Left cardiac atrium (tissue), 4 donors: Measurements from ENCODE around the gene SOAT1. TPM values are rescaled to one million over a fixed set of nuclear protein-coding genes. Genes with fewer than 3 reads are reported as not detected.

ENCODE experiments used
- ATAC-seq, 2 donors: fragments of 200-7000 bp; cut with Tn5 transposase; one replicate each; pipeline ENCODE4 v1.9.1; 2020; ENCODE audit warnings: mild to moderate bottlenecking in 2 of 2, moderate library complexity in 2 of 2
- DNase-seq: peaks from one replicate; pipeline ENCODE4 v3.0.0-alpha.2; 2020
- intact Hi-C, 2 donors: fragments of 100-400 bp; cut with DNase I; formaldehyde crosslinking; loops; one replicate each; pipeline versions ENCODE4 v1.14.1 to v1.15.1; 2022 to 2023
- total RNA-seq, 2 donors: library from RNA; stranded (reverse); fragmentation: NEBNext Ultra II Directional; extraction: Animal tissue kit (Norgen Biotek cat#: 25700); gene quantifications; one replicate each; pipeline ENCODE4 v1.2.1, GENCODE V29; 2021
- donor health status: DM: no; HTN: yes; CAD: no.
- donor health status: DM: no; HTN: yes; CAD: no; lungs with severe emphysema.
- donor health status: DM: yes; HTN: yes; CAD: no.
- donor health status: Dilated cardiomyopathy.

The SOAT1 gene
- total RNA-seq, 2 donors from 2014 or later: 20.6 to 21.8 TPM

DNA sequence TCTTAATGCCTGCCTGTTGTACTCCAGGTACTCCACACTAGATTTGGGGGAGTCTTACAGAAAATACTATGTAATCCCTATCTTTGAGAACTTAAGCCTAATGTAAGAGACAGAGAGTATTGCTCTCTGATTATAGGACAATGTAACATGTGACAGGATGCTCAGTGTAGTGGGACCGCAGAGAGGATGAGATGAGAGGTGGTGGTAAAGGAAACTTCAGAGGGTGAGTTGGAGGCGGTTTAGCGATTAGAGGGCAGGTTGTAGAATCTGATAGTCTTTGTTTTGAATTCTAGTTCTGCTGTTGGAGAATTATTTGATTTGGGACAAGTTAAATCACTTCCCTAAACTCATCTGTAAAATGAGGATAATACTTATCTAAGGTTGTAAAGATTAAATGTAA is 5.4 kb downstream of the SOAT1 start:
- intact Hi-C loops: loop anchor here in 1 of 2 donors (10.0 kb wide), 1 partner anchor 174 kb away; no protein-coding TSS in a partner anchor
- DNase-seq (no peak), ATAC-seq (no peak)

DNA sequence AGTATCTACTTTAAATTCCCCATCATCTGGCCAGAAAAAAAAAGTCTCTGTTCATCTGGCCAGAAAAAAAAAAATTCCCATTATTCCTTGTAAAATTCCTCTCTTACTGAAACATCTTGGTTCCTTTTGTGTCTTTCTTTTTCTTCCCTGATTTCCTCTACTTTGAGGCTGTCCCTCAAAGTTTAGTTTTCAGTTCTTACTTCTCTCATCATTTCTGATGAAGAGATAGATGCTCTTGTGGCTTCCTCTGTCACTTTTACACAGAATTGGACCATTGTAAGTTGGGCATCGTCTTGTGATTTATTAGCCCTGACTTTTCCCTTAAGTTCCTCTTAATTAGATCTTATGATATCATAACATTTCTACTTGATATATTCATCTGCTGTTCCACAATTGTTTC is 6.5 kb downstream of the SOAT1 start:
- no peak for DNase-seq
- no peak for ATAC-seq
- intact Hi-C loops: no loop called here

DNA sequence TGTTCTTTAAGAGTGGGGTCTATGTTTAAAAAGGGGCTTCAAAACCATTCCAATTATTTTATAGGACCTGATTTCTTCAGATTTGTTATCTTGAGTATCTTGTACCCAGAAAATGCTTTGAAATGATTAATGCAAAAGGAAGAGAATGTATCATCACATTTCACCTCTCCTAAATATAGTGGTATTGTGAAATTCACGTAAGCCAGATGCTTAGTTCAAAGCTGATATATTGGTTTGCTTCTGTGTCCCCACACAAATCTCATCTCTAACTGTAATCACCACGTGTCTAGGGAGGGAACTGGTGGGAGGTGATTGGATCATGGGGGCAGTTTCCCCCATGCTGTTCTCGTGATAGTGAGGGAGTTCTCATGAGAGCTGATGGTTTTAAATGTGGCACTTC is 8.5 kb downstream of the SOAT1 start:
- no peak for ATAC-seq
- no peak for DNase-seq
- intact Hi-C loops: no loop called here

DNA sequence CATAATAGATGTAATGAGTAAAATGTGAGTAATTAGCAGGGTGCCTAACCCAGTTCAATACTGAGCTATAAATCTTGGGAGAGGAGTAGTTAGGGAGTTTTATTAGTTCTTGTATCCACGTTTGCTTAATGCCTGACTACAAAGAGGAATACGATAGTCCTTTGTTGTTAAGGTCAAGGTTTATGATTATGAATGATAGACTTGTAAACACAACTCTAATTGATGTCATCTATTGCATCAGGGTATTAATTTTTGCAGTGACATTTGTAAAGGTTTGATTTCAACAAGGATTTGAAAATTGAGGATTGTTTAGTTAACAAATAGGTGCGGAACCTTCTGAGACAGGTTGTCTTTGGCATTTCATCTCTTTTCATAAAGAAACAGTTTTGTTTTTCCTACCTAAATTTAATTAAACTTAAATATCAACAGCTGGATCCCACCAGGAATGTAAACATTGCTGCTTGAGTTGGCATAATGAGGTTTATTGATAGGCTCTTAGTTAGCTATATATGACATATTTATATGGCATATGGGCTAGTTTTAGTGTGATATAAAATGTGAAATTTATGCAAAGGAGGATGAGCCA is 9.7 kb downstream of the SOAT1 start:
- ATAC-seq: no peak
- intact Hi-C loops: no loop called here
- no peak for DNase-seq

DNA sequence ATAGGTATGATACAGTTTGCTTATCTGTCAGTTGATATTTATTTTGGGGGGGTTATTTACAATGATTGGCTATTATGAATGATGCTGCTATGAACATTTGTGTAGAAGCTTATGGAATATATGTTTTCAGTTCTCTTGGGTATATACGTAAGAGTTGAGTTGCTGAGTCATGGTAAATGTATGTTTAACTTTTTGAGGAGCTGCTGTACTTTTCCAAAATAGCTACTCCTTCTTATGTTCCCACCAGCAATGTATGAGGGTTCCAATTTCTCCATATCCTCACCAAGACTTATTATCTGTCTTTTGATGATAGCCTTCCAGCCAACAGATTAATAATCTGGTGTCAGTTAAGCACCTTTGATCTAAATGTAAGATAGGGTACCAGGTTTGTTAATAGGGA is 11.9 kb downstream of the SOAT1 start:
- DNase-seq (no peak), ATAC-seq (no peak)
- intact Hi-C loops: no loop called here

DNA sequence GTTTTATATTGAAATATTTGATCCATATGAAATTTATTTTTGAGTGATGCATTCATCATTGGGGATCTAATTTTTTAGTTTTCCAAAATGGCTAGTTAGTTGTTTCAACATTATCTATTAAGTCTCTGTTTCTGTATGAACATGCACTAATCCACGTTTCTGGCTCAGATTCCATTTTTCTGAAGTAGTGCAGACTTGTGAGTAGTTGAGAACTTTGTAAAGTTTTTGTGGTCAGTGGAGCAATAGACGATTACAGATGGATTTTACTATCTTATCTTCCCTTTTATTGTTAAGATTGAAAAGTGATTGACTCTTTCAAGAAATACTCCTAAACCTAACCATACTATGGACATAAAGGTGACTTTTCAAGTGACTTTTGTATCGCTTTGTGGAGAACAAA is 16.7 kb downstream of the SOAT1 start:
- DNase-seq (no peak), ATAC-seq (no peak)

DNA sequence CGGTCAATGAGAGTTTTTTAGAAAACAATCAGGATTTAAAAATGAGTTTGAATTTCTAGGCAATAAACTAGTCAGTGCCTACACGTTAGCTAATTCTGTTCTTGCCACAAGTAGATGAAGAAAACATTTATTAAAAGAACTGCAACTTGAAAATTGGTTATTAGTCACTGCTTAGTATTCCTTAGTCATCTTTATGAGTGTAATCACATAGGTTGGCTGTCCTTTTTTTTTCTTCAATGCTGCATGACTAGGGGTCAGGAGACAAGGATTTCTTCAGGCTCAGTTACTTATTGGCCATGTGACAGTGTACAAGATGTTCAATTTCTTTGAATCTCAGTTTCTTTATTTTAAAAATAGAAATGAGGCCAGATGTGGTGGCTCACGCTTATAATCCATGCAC is 17.1 kb downstream of the SOAT1 start:
- DNase-seq (no peak), ATAC-seq (peak in 1 of 2 donors; percentile 61)

More for the DNA sequence above, 16.7 kb downstream of the SOAT1 start:
- intact Hi-C loops: no loop called here

DNA sequence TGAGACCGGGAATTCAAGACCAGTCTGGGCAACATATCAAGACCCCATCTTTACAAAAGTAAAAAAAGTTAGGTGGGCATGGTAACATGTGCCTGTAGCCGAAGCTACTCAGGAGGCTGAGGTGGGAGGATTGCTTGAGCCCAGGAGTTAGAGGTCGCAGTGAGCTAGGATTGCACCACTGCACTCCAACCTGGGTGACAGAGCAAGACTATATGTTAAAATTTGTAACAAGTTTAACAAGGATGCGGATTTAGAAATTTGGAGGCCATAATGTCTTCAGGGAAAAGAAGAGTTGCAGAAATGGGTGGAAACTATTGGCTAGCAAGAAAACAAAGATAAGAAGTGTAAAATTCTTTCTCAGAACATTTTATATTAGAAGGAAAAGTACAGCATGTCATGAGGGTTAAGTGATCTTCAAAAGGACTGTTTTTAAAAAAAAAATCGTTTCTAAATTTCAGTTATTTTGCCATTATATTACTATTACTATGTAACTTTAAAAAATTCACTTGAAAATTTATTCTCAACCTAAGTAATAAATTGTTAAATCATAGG is 17.6 kb downstream of the SOAT1 start:
- DNase-seq (no peak), ATAC-seq (no peak)
- intact Hi-C loops: no loop called here

More for the DNA sequence above, 17.1 kb downstream of the SOAT1 start:
- intact Hi-C loops: no loop called here

DNA sequence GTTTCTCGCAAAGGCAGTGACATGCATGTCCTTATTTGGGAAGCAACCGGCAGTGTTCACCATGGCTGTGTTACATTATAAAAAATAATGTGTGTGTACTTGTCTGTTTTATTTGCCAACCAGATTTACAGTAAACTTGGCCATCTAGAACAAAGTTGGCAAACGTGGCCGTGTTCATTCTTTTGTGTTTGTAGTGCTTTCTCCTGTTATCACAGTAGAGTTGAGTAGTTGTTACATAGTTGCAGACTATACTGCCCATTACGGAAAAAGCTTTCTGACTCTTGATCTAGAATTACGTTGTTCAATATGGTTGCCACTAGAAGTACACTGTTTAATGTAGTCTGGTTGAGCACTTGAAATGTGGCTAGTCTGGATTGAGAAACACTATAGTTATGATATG is 19.4 kb downstream of the SOAT1 start:
- no peak for ATAC-seq
- intact Hi-C loops: no loop called here
- no peak for DNase-seq

DNA sequence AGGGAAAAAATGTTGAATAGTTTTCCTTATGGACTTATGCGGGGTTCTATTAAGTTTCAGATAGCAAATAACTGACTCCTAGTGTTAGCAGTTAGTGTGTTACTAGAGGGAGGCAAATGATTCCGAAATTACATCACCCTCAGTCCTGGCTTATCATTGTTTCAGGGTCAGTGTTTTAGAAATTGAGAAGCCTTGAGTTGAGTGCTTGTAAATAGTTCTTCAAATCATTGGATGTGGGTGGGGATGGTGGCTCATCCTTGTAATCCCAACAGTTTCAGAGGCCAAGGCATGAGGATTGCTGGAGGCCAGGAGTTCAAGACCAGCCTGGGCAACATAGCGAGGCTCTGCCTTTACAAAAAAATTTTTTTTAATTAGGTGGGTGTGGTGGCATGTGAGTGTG is 21.3 kb downstream of the SOAT1 start:
- ATAC-seq (no peak), DNase-seq (no peak)
- intact Hi-C loops: no loop called here

DNA sequence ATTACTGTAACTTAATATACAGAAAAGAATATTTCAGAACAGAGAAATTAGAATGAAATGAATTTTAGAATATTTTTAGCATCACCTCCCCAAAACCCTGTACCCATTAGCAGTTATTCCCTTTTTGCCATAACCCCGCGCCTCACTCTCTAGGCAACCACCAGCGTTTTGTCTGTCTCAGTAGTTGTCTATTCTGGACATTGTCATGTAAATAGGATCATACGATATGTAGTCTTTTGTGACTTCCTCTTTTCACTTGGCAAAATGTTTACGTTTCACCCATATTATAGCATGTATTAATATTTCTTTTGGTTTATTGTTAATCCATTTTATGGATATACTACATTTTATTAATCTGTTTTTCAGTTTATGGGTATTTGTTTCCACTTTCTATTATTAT is 24.9 kb downstream of the SOAT1 start:
- ATAC-seq (no peak), DNase-seq (no peak)
- intact Hi-C loops: no loop called here

DNA sequence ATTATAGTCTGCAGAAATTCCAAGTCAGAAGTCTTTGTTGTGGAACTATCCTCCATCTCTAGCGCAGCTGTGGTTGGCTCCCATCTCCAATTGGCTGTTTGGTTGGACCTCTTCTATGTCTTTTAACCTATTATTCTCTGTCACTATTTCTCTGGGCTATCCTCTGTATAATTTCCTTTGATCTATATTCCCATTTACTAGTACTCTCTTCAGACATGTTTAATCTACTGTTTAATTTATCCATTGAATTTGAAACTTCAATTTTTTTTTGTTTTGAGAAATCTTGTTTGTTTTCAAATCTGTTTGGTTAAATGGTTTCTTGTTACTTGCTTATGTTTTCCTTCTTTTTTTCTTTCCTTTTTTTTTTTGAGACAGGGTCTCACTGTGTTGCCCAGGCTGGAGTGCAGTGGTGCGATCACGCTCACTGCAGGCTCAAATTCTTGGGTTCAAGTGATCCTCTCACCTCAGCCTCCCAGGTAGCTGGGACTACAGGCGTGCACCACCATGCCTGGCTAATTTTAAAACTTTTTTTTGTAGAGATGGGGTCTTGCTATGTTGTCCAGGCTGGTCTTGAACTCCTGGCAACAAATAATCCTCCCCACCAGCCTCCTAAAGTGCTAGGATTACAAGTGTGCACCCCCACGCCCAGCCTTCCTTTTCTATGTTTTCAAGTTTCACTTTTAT is 28.1 kb downstream of the SOAT1 start:
- intact Hi-C loops: no loop called here
- ATAC-seq: no peak

DNA sequence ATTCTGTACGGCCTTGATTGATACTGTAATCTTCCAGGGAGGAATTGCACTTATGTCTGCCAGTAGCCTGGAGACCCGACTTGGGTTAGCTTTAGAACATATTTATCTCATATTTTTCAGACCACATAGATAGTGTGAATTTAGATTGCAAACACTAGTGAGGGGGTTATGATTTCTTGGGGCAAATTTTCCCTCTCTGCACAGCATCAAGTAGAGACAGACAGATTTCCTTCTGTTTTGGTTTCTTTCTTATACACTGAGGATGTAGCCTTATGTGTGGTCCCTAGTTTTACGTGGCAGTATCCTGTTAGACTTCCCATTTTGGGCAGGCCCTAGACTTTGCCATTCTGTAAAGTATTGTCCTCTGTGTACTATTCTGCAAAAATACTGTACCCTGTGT is 29.0 kb downstream of the SOAT1 start:
- ATAC-seq (peak in 1 of 2 donors; percentile 54), DNase-seq (no peak)
- intact Hi-C loops: no loop called here

More for the DNA sequence above, 28.1 kb downstream of the SOAT1 start:
- no peak for DNase-seq

DNA sequence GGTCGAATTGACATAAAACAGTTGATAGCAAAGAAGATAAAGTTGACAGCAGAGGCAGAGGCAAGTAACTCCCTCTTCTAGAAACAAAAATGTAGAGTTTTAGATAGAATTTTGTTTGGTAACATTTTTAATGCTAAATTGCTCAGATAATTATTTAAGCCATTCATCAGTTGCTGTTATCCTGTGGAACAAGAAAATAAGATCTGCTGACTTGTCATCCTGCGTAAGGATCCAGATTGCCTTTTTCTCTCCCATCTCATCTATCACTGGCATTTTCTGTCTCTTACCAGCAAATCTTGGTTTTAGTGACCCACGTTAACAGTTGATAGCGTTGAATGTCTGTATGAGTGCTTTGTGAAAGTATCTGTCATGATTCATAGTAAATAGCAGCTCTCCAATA is 29.8 kb downstream of the SOAT1 start:
- intact Hi-C loops: no loop called here
- ATAC-seq: no peak
- no peak for DNase-seq

DNA sequence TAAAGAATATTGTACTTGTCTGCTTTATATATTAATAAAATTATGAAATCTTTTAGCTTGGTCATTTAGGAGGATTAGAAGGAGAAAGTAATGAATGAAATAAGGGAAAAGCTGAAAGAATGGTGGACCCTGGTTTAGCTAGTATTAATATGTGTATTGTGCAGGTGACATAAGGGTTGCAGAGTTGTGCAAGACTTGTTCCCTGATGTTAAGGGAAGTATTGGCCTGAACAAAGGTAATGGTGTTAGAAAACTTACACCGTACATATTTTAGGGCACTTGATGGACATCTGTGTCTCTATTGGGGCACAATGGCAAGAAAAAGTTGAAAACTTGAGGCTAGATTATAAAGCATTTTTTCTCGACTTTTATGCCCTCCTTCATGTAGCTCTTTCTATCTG is 32.2 kb downstream of the SOAT1 start:
- DNase-seq (no peak), ATAC-seq (no peak)
- intact Hi-C loops: no loop called here

DNA sequence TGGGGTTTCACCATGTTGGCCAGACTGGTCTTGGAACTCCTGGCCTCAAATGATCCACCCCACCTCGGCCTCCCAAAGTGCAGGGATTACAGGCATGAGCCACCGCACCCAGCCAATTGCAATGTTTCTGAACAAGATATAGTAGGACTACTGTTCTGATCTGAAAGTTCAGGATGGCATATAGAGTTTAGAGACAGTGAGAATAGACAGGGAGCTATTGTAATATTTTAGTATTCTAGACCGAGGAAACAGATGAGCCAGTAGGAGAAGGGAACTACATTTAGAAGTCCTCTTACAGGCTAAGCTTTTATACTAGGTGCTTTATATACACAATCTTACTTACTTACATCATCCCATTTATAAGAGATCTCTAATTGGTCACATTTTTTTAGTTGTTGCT is 33.1 kb downstream of the SOAT1 start:
- no peak for DNase-seq
- no peak for ATAC-seq
- intact Hi-C loops: no loop called here

DNA sequence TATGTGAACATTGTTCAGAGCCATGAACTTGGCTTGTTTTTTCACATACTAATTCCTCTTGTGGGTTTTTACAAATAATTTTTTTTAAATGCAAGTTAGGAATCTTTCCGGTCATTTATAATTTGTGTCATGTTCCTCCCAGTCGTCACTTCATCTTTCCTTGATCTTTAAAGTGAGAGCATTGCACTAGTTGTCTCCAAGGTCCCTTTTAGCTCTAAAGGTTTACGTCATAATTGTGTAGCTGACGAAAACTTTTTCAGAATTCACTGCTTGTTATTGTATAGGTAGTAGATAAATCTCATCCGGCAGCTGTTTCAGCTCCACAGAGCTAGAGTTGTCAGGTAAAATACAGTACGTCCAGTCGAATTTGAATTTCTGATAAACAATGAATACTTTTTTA is 33.6 kb downstream of the SOAT1 start:
- no peak for DNase-seq
- intact Hi-C loops: no loop called here
- ATAC-seq: no peak

DNA sequence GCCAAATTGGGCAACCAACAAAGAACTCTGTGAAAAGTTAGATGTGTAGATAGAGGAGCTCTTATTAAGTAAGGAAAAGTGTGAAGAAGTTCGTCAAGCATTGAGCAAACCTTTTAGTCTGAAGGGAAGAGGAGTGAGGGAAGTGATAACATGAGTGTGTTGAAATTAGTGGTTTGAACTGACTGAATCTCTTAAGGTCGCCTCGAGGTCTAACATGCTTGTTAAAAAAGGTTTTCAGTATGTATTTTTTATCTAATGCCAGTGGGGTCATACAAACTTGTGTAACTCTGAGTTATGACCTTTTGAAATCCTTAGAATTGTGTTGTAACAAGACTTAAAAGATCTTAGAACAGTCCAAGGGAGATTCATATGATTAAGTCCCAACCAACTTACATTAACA is 34.1 kb downstream of the SOAT1 start:
- intact Hi-C loops: no loop called here
- no peak for DNase-seq
- peak in 1 of 2 donors; percentile 54 for ATAC-seq

DNA sequence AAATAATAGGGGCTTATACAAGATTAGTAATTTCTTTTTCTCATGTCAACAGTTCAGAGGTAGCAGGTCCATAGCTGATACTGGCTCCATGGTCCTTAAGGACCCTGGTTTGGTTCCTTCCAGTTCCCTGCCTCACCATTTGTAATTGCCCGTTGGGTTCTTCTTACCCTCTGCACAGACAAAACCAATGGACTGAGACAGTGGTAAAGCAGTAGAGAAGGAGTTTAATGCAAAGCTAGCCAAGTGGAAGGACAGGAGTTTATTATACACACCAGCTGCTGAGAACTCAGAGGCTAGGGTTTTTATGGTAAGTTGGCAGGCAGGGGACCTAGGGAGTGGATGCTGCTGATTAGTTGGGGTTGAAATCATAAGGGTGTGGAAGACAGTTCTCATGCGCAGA is 36.3 kb downstream of the SOAT1 start:
- intact Hi-C loops: no loop called here
- ATAC-seq: no peak
- DNase-seq: no peak

DNA sequence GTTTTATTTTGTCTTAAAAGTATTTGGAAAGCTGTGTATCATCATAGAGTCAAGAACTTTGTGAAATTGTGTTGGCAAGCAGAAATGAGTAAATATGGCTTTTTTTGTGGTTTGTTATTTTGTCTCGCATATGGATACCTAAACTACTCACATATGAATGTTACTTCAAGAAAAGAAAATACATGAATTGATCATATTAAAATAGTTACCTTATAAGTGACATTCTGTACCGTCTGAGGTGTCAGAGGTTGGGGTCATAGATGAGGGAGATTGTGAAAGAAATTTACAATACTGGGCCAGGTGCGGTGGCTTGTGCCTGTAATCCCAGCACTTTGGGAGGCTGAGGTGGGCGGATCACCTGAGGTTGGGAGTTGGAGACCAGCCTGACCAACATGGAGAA is 40.8 kb downstream of the SOAT1 start:
- ATAC-seq (no peak), DNase-seq (no peak)
- intact Hi-C loops: no loop called here

DNA sequence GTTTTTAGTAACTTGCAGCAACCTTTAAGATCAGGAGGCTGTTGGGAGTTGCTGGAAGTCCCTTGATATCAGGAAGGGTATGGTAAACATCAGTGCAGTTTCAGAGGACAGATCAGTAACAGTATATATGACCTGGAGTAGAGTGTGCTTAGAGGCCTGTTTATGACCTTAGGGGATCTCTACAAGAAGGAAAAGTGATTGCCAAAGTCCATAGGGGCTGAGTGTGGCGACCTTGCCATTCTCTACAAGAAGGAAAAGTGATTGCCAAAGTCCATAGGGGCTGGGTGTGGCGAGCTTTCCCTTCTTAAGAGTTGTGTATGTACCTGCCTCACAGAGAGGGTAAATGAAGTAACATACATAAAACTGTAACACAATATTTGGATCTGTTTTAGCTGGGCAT is 43.7 kb downstream of the SOAT1 start:
- DNase-seq (no peak), ATAC-seq (no peak)
- intact Hi-C loops: no loop called here
